Mononuclear cell (primary cell): ENCODE measurements around the gene ENTR1. TPM values are rescaled to one million over a fixed set of nuclear protein-coding genes. Genes with fewer than 3 reads are reported as not detected.

Experiments
- H3K27me3 ChIP-seq: 2 replicates; pipeline ENCODE4 v1.6.0; 2011; ENCODE audit warnings: low read length, control low read depth; ENCODE audit not compliant: insufficient read depth
- H3K4me1 ChIP-seq: 2 replicates; pipeline ENCODE4 v1.5.1; 2011; ENCODE audit warnings: mild to moderate bottlenecking, low read length, control low read depth; ENCODE audit not compliant: insufficient read depth
- H3K4me3 ChIP-seq: 2 replicates; pipeline ENCODE4 v1.5.1; 2011; ENCODE audit warnings: mild to moderate bottlenecking, low read length, moderate library complexity
- H3K9me3 ChIP-seq: 2 replicates; pipeline ENCODE4 v1.5.1; 2011; ENCODE audit warnings: low read depth, mild to moderate bottlenecking, control low read depth, low read length
- total RNA-seq: library from RNA; depleted of rRNA; stranded (reverse); fragments of >200 nt; gene quantifications from one replicate; pipeline ENCODE4 v1.2.3, GENCODE V29; 2012

ENTR1 gene
- total RNA-seq, 1 donor: 16.2 TPM

- Histone ChIP-seq H3K27me3 (no peaks in the 10 kb centered on the region), H3K9me3 (no peaks in the 10 kb centered on the region), H3K4me3 (peak overlapping the region; percentile 69), H3K4me1 (peaks cover 39% of the 10 kb centered on the region)
Observed at GRCh38 chr9:136399176-136400037, 11.0 kb downstream of the ENTR1 start.

- Histone ChIP-seq H3K9me3 (no peaks in the 10 kb centered on the region), H3K27me3 (no peaks in the 10 kb centered on the region), H3K4me3 (no peak overlapping the region), H3K4me1 (peaks cover 27% of the 10 kb centered on the region)
Observed at GRCh38 chr9:136398286-136398685, 12.1 kb downstream of the ENTR1 start.

- H3K27me3 ChIP-seq: no peaks in the 10 kb centered on the region
- peaks cover 27% of the 10 kb centered on the region for H3K4me1 ChIP-seq
- no peak overlapping the region for H3K4me3 ChIP-seq
- no peaks in the 10 kb centered on the region for H3K9me3 ChIP-seq
Observed at GRCh38 chr9:136397643-136398042, 12.8 kb downstream of the ENTR1 start.

GRCh38 chr9:136396219-136396515 lies 14.2 kb downstream of the ENTR1 start:
- H3K4me3 ChIP-seq: no peak overlapping the region
- H3K4me1 ChIP-seq: peaks cover 27% of the 10 kb centered on the region
- no peaks in the 10 kb centered on the region for H3K9me3 ChIP-seq
- no peaks in the 10 kb centered on the region for H3K27me3 ChIP-seq

- Histone ChIP-seq H3K27me3 (no peaks in the 10 kb centered on the region), H3K4me1 (peaks cover 23% of the 10 kb centered on the region), H3K4me3 (no peak overlapping the region), H3K9me3 (no peaks in the 10 kb centered on the region)
Observed at GRCh38 chr9:136395345-136396218, 14.8 kb downstream of the ENTR1 start.

GRCh38 chr9:136395020-136395340 lies 15.4 kb downstream of the ENTR1 start:
- Histone ChIP-seq H3K4me1 (peaks cover 18% of the 10 kb centered on the region), H3K9me3 (no peaks in the 10 kb centered on the region), H3K27me3 (no peaks in the 10 kb centered on the region), H3K4me3 (no peak overlapping the region)

- no peaks in the 10 kb centered on the region for H3K27me3 ChIP-seq
- no peak overlapping the region for H3K4me3 ChIP-seq
- no peaks in the 10 kb centered on the region for H3K9me3 ChIP-seq
- H3K4me1 ChIP-seq: peaks cover 14% of the 10 kb centered on the region
Observed at GRCh38 chr9:136394312-136395019, 15.9 kb downstream of the ENTR1 start.

GRCh38 chr9:136393531-136393930 lies 16.9 kb downstream of the ENTR1 start:
- Histone ChIP-seq H3K4me3 (no peak overlapping the region), H3K27me3 (no peaks in the 10 kb centered on the region), H3K4me1 (peaks cover 5% of the 10 kb centered on the region), H3K9me3 (no peaks in the 10 kb centered on the region)

- Histone ChIP-seq H3K4me3 (no peak overlapping the region), H3K4me1 (no peaks in the 10 kb centered on the region), H3K9me3 (no peaks in the 10 kb centered on the region), H3K27me3 (no peaks in the 10 kb centered on the region)
Observed at GRCh38 chr9:136392538-136393449, 17.6 kb downstream of the ENTR1 start.

- H3K4me3 ChIP-seq: no peak overlapping the region
- no peaks in the 10 kb centered on the region for H3K4me1 ChIP-seq
- no peaks in the 10 kb centered on the region for H3K9me3 ChIP-seq
- no peaks in the 10 kb centered on the region for H3K27me3 ChIP-seq
Observed at GRCh38 chr9:136391737-136392537, 18.5 kb downstream of the ENTR1 start.

- no peaks in the 10 kb centered on the region for H3K27me3 ChIP-seq
- H3K4me1 ChIP-seq: peaks cover 14% of the 10 kb centered on the region
- H3K9me3 ChIP-seq: no peaks in the 10 kb centered on the region
- no peak overlapping the region for H3K4me3 ChIP-seq
Observed at GRCh38 chr9:136389396-136389795, 21.0 kb downstream of the ENTR1 start.

- Histone ChIP-seq H3K4me3 (no peak overlapping the region), H3K4me1 (peaks cover 17% of the 10 kb centered on the region), H3K9me3 (no peaks in the 10 kb centered on the region), H3K27me3 (no peaks in the 10 kb centered on the region)
Observed at GRCh38 chr9:136387217-136387616, 23.2 kb downstream of the ENTR1 start.

- Histone ChIP-seq H3K27me3 (no peaks in the 10 kb centered on the region), H3K9me3 (no peaks in the 10 kb centered on the region), H3K4me1 (peaks cover 17% of the 10 kb centered on the region)
Observed at GRCh38 chr9:136386018-136386417, 24.4 kb downstream of the ENTR1 start.

GRCh38 chr9:136385015-136385414 lies 25.4 kb downstream of the ENTR1 start:
- Histone ChIP-seq H3K4me1 (peaks cover 17% of the 10 kb centered on the region), H3K27me3 (no peaks in the 10 kb centered on the region), H3K4me3 (no peak overlapping the region), H3K9me3 (no peaks in the 10 kb centered on the region)

More at GRCh38 chr9:136386018-136386417, 24.4 kb downstream of the ENTR1 start:
- H3K4me3 ChIP-seq: no peak overlapping the region
